Measurements from ENCODE around the gene MAD2L1BP. TPM values are rescaled to one million over a fixed set of nuclear protein-coding genes. Genes with fewer than 3 reads are reported as not detected.
A peak's percentile ranks its signal among the peaks of the same experiment; 100 is the strongest.

The MAD2L1BP gene
- total RNA-seq, 2 donors from 2014 or later, result 14.8 to 17.4 TPM

DNA sequence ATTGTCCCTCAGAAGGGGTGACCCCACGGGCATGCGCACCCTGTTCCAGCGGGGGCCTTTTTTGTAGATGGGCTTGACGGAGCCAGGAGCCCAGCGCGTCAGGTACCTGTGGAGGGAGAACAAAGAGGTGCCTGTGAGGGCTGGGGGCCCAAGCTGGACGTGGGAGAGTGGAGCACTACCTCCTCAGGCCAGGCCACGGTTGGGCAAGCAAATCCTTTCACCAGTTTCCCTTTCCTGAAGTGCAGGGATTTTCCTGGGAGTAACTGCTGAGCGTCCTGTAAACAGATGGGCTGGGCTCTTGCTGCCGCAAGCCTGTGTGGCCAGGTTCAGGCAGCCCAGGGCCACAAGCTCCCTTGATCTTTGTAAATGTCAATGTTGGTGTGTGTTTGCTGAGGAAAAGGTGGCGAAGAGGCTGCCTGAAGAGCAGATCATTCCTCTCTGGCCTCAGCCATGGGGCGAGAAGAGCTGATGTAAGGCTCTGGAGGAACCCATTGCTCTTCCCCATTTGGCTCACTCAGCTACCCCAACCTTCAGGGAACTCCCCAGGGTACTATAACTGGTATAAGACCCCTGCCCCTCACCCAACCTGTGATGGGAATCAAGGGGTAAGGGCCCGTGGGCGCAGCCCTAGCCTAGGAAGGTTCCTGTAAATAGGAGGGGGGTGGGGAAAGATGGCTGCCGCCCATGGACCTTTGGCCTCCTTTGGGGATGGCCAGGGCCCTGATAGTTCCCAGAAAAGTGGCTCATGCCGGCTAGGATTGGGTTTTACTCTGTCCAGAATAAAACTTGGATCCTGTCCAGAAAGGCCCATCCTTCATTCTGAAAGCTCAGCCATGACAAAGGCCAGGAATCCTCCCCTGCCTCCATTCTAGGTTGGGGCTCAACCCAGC lies 36.4 kb downstream of the MAD2L1BP start:
- H3K4me3 ChIP-seq, result no peak overlapping the region
- intact Hi-C loops (cut with DNase I), result no loop called here
- peak overlapping the region in 3 of 4 donors; percentile 11 to 52 (median 40) for H3K27ac ChIP-seq
- peaks cover 0 to 20% of the 10 kb centered on the region in 2 donors for H3K36me3 ChIP-seq (replicated peaks in 1 of 2; ENCODE audit: insufficient read depth in 1 of 2, low read depth in 2 of 2)
- WGBS, 2 donors, result 65 to 77% methylated on average over 9 to 16 of the region's 16 CpGs
- DNase-seq (peak in 1 of 4 donors; percentile 26), ATAC-seq (no peak)
- no peaks in the 10 kb centered on the region for H3K27me3 ChIP-seq
- no peaks in the 10 kb centered on the region for H3K9me3 ChIP-seq
- H3K4me1 ChIP-seq, result peaks cover 47% of the 10 kb centered on the region
- TF ChIP-seq, protein P1, sequence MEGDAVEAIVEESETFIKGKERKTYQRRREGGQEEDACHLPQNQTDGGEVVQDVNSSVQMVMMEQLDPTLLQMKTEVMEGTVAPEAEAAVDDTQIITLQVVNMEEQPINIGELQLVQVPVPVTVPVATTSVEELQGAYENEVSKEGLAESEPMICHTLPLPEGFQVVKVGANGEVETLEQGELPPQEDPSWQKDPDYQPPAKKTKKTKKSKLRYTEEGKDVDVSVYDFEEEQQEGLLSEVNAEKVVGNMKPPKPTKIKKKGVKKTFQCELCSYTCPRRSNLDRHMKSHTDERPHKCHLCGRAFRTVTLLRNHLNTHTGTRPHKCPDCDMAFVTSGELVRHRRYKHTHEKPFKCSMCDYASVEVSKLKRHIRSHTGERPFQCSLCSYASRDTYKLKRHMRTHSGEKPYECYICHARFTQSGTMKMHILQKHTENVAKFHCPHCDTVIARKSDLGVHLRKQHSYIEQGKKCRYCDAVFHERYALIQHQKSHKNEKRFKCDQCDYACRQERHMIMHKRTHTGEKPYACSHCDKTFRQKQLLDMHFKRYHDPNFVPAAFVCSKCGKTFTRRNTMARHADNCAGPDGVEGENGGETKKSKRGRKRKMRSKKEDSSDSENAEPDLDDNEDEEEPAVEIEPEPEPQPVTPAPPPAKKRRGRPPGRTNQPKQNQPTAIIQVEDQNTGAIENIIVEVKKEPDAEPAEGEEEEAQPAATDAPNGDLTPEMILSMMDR (IDR thresholded peaks at IDR 0.05), result no peak
- TF ChIP-seq POLR2A (IDR thresholded peaks at IDR 0.05), result no peak

DNA sequence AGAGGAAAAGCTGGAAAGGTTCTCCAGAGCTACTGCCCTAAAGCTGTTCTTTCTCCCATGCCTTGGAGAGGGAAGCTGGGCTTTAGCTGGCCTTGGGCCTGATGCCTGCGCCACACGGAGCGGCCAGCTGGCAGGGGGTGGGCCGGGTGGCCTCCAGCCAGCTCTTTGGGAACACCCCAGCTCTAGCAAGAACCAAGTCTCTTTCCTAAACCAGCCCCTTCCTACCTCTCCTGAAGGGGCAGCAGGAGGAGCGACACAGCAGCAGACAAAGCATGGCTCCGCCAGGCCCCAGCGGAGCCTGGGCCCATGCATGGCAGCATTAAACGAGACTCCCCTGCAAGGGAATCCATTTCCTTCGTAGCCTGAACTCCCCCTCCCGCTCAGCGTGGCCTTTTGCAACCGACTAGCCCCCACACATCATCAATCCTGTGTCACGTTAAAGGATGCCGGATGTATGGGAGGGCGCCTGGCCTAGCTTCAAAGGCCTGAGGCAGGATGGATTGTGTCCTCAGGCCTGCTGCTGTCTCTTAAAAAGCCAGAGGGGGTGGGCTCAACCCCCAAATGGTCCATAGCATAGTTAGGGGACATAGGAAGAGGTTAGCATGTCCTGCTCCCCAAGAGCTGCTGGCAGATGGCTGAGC lies 37.9 kb downstream of the MAD2L1BP start:
- TF ChIP-seq, protein P1 (IDR thresholded peaks at IDR 0.05), result no peak
- no peak for TF ChIP-seq POLR2A (IDR thresholded peaks at IDR 0.05)
- Histone ChIP-seq H3K9me3 (no peaks in the 10 kb centered on the region), H3K36me3 (replicated peaks in 1 of 2; ENCODE audit: insufficient read depth in 1 of 2, low read depth in 2 of 2) (peaks cover 0 to 29% of the 10 kb centered on the region in 2 donors), H3K4me1 (peaks cover 31% of the 10 kb centered on the region), H3K27me3 (no peaks in the 10 kb centered on the region), H3K4me3 (no peak overlapping the region), H3K27ac (peak overlapping the region in 3 of 4 donors; percentile 2 to 52 (median 40))
- ATAC-seq (peak; percentile 60), DNase-seq (peak; percentile 64 to 89 (median 78))
- intact Hi-C loops (cut with DNase I), result no loop called here
- WGBS, 2 donors, result 66% methylated on average over 6 to 15 of the region's 15 CpGs

DNA sequence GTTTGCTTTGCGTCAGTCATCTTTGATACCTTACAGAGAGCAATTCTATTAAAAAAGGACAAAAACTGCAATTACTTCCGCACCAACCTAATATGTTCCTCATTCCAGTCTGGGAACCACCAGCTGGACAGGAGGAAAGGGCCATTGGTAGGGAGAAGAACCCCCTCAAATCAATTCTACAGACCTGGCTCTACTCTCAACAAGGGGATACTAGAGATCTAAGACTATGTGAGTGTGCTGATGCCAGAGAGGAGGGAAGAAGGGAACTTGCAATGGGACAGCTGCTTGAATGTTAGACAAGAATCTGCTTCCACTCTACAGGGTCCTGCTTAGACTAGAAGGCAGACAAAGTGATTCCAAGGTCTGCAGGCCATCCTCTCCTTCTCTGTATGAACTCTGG lies 38.7 kb downstream of the MAD2L1BP start:
- TF ChIP-seq, protein P1 (IDR thresholded peaks at IDR 0.05), result no peak
- TF ChIP-seq POLR2A (IDR thresholded peaks at IDR 0.05), result no peak
- peaks cover 0 to 29% of the 10 kb centered on the region in 2 donors for H3K36me3 ChIP-seq (replicated peaks in 1 of 2; ENCODE audit: insufficient read depth in 1 of 2, low read depth in 2 of 2)
- no peak overlapping the region for H3K27ac ChIP-seq
- no peak for DNase-seq
- no peak overlapping the region for H3K4me3 ChIP-seq
- no peak for ATAC-seq
- peaks cover 29% of the 10 kb centered on the region for H3K4me1 ChIP-seq
- 79 to 83% methylated on average over 2 of the region's 2 CpGs for WGBS, 2 donors
- no peaks in the 10 kb centered on the region for H3K27me3 ChIP-seq
- no peaks in the 10 kb centered on the region for H3K9me3 ChIP-seq
- intact Hi-C loops (cut with DNase I), result no loop called here

- Histone ChIP-seq H3K27me3 (no peaks in the 10 kb centered on the region), H3K36me3 (replicated peaks in 1 of 2; ENCODE audit: insufficient read depth in 1 of 2, low read depth in 2 of 2) (peaks cover 0 to 29% of the 10 kb centered on the region in 2 donors), H3K4me1 (peaks cover 29% of the 10 kb centered on the region), H3K27ac (no peak overlapping the region), H3K4me3 (no peak overlapping the region), H3K9me3 (no peaks in the 10 kb centered on the region)
- ATAC-seq (no peak), DNase-seq (no peak)
- TF ChIP-seq, protein P1 (IDR thresholded peaks at IDR 0.05), result no peak
- TF ChIP-seq POLR2A (IDR thresholded peaks at IDR 0.05), result no peak
- WGBS, 2 donors, result 91 to 97% methylated on average over 4 to 8 of the region's 8 CpGs
- intact Hi-C loops (cut with DNase I), result no loop called here
Observed at GRCh38 chr6:43674921-43675320, 39.3 kb downstream of the MAD2L1BP start.
